Activated CD4-positive, alpha-beta T cell treated with anti-CD3 and anti-CD28 coated beads, Interleukin-2, Interleukin-6, amounts not matched to agents 100 ng/mL and 50 ng/mL, durations not matched to agents 16 hours and 8 hours (primary cell): ENCODE data around the gene DAP3.
"Not testable (repeated sequence)": the region's sequence is repeated elsewhere in the genome, so short reads cannot be mapped to it uniquely, and the experiment has no call there.

Experiments
- DNase-seq: peaks from one replicate; pipeline ENCODE4 v3.0.0-alpha.2; 2020

DAP3 gene

DNA sequence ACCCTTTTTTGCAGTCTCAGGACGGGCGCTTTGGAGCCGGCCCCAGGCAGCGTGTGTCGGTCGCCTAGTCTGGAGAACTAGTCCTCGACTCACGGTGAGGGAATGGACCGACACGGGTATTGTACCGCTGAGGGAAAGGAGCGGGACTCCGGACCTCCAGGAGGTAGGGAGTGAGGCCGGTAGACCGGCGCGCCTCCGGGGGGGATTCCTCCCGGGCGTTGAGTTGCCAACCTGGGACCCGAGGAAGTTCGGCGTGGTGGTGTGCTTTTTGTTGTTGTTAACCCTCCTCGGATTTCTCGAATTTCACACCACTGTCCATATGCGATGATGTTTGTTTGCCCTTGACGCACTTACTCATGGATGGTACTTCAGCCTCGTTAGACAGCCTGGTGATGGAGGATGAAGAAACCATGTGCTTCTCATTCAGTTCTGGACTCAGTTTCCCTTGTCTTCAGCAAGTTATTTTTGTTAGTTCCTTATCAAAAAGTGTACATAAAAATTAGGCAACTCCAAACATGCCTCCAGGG, at the start of gene DAP3:
DAP3 (plus strand) TSS at position 11 of the 527 bp plus-strand sequence. CDS start 20,689 bp downstream, outside the sequence.
- peak; percentile 88 for DNase-seq

DNA sequence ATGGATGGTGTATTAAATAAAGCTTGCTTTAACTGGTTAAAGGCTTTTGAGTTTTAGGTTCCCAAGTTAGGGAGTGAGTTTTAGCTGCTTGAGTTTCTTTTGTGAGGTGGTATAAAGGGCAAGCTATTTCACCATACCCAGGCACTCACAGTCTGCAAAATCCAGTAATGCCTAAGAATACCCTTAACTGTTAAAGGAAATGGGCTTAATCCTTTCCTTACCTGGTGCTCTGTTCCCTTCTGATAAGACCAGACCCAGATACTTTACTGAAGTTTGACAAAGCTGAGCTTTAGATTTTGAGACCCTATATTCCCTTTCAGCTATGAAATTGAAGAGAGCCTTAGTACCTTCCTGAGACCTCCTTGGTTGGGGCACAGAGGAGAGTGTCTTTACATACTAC, 48.5 kb upstream of the DAP3 start:
- no peak for DNase-seq

DNA sequence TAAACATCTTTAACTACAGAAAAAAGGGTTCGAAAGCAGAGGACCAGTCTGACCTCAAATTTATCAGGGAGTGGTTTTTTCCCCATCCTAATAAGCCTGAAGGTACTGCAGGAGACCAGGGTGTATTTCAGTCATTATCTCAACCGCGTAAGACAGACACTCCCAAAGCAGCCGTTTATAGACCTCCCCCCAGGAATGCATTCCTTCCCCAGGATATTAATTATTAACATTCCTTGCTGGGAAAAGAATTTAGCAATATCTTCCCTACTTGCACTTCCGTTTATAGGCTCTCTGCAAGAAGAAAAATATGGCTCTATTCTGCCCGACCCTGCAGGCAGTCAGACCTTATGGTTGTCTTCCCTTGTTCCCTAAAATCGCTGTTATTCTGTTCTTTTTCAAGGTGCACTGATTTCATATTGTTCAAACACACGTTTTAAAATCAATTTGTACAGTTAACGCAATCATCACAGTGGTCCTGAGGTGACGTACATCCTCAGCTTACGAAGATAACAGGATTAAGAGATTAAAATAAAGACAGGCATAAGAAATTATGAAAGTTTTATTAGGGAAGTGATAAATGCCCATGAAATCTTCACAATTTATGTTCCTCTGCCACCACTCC, 46.2 kb upstream of the DAP3 start:
- not testable (repeated sequence) for DNase-seq

DNA sequence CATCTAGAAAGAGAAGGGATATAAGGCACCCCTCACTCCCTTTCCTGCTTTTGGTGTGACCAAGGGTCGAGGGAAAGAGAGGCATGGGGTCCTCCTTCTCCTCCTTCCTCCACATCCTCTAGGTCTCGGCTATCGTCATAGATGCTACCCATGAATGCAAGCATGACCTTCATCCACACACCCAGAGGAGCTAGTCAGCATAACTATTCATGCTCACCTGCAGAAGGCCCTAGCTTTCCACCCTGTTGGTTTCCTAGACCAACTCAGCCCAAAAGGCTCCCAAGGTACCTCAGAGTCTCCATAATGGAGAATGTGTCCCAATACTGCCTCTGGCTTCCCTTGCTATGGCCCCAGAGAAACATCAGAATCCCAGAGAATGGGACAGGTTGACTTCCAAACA, 45.7 kb upstream of the DAP3 start:
- DNase-seq = no peak

DNA sequence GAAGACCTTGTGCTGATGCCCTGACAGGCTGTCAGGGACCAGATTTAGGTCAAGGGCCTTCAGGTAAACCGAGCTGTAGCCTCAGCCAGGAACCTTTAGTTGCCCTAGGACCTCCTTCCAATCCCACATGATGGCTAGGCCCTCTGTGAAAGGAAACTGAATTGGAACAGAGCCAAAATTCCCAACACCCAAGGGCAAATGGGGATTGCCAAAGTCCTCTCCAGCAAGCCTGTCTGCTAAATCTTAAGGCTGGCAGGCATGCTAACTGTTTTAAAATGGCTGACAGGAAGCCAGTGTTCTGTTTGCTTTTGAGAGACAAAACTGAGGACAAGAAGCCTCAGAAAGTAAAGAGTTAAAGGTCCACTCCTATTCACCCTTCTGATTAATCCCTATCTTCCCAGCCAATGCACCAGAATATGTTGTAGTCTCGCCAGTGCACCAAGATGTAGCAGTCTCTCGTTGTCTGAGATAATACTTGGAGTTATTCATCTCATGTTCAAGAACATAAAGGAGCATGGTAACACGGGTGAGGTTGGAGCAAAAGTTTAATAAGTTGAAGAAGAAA, 43.8 kb upstream of the DAP3 start:
- no peak for DNase-seq

DNA sequence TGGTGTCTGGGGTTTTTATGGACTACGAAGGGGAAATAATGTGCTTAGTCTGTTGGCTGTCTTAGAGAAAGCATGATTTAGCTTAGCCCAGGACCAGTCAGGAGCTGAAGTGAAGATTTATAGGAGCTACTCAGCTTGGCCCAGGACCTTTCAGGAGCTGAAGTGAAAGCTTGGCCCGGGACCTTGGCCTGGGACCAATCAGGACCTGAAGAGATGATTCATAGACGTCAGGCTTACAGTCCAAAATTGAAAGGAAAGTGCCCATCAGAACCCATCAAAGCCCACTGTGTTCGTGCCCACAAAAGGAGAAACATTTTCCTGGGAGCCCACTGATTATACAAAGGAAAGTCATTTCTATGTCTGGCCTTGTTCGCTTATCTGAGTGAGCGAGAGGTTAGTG, 43.2 kb upstream of the DAP3 start:
- DNase-seq = no peak

DNA sequence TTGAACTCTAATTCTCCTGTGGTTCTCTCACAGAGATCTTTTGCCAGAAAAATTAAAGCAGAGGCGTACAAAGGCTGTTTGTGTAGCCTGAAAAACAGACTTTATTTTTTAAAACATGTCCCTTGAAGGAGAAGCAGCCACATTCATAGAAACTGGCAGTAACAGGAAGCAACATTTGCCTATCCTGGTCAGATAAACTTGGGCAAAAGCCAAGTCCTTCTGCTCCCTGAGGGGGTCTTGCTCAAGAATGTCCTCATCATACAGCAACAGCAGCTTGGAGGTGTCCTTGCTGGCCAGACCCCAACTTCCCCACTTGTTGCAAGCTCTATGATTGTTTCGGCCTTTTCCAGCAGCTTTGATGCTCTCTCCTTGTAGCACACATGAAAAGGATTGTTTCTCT, 42.6 kb upstream of the DAP3 start:
- no peak for DNase-seq

DNA sequence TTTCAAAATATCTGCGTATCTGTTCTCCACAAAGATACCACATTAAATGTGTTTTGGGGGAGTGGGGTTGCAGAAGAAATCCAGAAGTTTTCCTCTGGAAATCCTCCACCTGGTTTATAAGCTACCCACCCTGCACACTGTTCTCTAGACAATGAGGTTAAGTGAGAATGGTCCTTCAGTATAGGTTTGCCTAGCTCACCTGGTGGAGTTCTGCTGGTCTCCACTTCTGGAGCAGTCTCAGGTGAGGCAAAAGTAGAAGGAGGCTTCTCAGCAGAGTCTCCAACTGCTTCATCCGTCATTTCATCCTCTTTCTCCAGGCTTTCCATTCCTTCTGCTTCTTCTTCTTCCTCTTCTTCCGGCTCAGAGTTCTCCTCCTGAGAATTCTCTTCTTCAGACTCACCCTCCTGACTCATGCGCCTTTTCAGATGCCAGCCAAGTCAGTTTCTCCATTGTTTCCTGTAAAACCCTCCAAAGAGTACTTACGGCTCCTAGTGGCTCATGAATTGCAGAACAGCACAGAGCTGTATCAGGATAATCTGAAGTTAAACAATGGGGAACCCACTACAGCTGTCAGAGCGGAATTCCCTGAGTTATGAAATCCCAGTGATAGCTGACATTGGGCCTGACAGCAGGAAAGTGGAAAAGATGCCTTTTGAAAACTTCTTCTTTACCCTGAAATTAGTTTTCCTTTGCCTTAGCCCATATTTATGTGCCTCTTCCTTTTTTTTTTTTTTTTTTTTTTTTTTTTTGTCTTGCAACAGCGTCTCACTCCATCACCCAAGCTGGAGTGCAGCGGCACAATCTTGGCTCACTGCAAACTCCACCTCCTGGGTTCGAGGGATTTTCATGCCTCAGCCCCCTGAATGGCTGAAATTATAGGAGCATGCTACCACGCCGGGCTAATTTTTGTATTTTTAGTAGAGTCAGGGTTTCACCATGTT, 40.4 kb upstream of the DAP3 start:
- DNase-seq = no peak

DNA sequence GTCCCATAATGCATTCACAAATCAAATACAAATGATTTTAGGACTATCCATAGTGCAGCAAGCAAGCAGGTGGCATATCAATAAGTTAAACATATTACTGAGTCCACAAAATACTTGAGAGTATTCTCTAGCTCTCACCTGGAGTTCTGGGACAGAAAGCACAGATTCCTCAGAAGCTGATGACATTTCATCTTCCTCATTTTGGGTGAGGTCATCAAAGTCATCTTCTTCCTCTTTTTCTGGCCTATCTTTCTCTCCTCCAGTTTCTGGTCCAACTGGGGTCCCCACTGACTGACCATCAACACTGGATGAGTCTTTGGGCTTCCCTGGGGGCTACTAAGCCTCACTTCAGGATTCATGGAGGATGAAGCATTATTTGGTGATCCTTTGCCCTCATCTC, 39.2 kb upstream of the DAP3 start:
- no peak for DNase-seq

DNA sequence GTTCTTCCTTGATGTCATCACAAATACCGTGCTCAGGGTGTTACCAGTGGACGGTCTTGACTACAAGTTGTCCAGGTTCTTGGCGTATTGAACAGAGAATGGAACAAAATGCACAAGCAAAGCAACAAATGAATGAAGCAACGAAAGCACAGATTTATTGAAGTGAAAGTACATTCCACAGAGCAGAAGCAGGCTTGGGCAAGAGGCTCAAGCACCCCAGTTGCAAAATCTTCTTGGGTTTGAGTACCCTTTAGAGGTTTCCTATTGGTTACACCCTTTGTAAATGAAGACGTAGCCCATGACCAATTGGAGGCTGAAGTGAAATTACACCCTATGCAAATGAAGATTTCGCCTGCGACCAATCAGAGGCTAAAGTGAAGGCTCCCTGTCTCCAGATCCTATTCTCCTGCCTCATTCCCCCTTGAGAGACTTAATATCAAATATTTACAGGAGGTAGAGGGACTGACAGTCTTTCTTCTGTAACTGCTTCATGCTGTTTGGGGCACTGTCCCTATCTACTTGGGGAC, 38.6 kb upstream of the DAP3 start:
- DNase-seq = no peak

DNA sequence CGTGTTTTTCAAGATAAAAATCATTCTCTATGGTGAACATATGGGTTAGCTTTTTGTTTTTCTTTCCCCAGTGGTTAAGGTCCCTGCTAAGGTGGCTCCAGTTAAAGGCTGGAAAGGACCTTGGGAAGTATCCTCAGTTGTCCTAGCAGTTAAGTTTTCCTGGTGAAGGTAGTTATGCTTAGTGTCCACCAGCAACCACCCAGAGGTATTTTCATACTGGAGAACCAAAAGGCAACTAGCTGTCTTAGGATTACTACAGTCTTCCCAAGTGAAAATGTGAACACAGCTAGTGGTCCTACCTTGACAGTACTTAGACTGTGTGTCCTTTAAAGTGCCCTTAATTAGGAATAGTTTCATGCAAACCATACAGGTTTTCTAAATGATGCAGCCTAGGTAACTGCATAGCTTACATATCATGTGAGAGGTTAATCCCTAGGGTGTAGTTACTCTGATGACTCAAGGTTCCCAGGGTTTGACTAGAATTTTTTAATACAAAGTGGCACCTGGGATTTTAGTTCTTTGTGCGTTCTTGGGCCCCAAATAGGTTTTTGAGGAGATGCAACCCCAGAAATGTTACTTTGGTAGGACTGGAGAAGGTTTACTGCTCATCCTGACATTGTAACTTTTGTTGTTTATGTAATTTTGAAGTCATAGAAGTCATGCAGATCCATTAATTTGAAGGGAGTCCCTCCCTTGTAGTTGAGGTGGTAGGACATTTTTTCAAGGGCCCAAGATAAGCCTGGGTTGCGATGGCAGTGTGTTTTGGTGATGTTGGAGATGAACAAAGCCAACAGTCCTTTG, 36.8 kb upstream of the DAP3 start:
- no peak for DNase-seq

DNA sequence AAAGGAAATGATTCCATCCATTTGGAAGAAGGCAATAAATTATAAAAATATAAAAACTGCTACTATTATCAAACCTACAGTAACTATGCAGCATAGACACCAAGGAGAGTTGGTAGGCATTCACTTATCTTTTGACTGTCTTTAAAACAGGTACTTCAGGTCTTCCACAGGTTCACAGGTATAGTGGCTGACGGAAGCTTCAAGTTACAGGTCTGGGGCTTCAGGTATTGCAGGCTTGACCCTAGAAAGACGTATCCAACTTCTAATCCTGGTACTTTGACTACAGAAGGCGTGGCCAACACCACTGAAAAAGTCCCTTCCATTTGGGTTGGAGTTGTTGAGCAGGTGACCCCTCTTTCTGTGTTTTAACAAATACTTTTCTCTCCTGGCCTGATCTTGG, 35.9 kb upstream of the DAP3 start:
- DNase-seq = no peak

DNA sequence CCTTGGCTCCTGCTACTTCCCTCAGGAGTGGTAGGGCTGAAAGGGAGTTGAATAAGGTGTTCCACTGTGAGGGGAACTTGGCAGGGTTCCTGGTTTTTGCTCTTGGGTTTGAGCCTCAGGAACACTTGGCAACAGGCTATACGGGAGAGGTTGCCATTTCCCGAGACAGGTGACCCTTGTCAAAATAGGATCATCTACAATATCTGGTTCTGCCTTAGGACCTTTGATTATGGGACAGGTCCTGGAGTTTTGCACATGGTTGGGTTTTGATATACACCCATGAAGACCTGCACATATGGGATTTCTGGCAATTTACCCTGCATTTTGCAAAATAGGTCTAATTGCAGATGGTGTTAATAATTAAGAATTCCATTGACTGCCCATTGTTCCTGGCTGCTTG, 31.4 kb upstream of the DAP3 start:
- DNase-seq = no peak

DNA sequence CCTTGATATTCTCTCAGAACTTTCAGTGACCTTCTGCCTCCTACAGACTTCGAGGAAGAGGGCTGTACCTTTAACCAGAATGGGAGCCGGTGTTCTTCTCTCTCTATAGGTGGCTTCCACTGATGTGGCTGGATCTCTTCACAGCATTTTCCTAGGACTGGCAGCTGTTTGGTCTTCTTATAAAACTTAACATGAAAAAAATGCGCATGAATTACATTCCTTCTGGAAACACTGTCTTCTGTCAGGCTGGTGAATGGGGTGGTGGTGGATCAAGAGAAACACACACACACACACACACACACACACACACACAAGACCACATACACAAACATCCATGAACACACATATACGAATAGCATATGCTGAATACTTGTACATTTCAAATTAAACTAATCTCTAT, 27.7 kb upstream of the DAP3 start:
- DNase-seq = not testable (repeated sequence)

DNA sequence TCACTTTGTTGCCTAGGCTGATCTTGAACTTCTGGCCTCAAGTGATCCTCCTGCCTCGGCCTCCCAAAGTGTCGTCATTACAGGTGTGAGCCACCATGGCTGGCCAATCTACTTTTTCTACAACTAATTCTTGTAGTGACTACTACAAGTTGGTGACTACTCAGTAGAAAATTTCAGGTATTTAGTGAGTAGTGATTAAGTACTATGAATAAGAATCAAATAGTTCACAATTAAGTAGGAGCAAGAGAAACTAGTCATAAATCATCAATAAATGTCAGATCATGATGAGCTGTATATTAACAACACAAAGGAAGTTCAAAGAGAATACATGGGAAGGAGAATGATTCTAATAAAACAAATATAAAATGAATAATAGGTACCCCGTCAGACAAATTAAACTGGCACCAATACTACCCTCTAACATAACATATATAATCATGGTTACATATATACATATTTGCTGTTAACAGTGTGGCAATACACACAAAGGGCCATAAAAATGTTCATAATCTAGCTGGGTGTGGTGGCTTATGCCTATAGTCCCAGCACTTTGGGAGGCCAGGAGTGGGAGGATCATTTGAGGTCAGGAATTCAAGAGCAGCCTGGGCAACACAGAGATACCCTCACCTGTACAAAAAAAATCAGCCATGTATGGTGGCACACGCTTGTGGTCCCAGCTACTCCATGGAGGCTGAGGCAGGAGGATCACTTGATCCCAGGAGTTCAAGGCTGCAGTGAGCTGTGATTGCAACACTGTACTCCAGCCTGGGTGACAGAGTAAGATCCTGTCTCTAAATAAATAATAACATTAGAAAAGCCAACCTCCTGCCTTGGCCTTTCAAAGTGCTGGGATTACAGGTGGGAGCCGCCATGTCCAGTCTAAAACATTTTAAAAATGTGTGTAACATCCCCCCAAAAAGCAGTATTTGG, 19.4 kb upstream of the DAP3 start:
- no peak for DNase-seq

DNA sequence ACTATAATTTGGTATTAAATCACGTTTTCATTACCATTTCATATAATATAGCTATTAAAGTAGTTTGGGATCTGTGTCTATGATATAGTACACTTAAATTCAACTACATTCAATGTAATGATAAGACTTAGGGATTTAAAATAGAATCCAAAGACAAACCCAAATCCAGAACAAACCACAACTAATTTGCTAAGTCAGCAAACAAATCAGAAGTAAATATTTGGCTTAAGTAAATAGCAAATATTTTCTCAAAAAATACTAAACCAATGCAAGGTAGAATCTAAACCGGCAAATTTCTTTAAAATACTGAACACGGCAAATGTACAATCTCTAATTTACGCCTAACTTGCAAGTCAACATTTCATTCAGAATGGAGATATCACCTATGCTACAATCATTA, 17.1 kb upstream of the DAP3 start:
- DNase-seq = no peak

DNA sequence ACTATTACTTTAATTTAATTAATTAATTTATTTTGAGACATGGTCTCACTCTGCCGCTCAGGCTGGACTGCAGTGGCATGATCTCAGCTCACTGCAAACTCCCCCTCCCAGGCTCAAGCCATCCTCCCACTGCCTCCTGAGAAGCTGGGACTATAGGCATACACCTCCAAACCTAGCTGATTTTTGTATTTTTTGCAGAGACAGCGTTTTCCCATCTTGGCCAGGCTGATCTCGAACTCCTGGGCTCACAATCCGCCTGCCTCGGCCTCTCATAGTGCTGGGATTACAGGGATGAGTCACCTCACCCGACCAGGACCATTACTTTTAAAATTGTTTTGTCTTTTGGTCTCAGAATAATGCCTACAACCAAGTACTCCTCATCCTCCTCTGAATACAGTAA, 15.9 kb upstream of the DAP3 start:
- no peak for DNase-seq

DNA sequence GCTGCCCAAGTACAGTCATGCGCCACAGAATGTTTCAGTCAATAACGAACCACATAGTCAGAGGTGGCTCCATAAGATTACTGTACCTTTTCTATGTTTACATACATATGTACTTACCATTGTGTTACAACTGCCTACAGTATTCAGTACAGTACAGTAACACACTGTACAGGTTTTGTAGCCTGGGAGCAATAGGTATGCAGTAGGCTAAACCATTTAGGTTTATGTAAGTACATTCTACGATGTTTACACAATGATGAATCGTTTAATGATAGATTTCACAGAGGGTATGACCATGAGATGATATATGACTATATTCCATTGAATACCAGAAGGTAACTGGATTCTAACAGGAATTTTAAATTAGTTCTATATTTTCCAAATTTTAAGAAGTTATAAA, 10.9 kb upstream of the DAP3 start:
- DNase-seq = no peak

DNA sequence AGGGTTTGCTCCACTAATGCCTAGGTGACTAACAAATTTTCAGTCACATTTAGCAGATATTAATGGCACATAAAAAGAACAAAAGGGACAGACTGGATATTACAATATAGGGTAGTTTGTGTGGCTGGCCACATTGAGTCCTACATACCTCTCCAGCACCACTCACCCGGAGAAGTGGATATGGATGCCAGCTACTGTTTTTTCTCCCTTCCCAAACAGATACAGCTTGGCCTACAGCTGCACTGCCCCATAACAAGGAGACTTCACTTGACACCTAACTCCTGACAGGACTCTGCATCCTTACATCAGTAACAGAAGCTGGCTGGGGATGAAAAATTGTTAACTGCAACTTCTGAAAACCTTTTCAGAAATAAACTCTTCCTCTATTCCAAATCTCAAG, 9.9 kb upstream of the DAP3 start:
- DNase-seq = not testable (repeated sequence)

DNA sequence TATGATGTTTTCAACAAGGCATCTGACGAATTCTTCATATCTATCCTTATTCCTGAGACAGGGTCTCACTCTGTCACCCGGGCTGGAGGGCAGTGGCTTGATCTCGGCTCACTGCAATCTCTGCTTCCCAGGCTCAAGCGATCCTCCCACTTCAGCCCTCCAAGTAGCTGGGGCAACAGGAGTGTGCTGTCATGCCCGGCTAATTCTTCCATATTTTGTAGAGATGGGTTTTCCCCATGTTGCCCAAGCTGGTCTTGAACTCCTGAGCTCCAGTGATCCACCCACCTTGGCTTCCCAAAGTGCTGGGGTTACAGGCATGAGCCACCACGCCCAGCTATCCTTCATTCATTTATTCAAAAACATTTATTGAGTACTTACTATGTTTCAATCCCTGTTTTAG, 8.4 kb upstream of the DAP3 start:
- DNase-seq = no peak

DNA sequence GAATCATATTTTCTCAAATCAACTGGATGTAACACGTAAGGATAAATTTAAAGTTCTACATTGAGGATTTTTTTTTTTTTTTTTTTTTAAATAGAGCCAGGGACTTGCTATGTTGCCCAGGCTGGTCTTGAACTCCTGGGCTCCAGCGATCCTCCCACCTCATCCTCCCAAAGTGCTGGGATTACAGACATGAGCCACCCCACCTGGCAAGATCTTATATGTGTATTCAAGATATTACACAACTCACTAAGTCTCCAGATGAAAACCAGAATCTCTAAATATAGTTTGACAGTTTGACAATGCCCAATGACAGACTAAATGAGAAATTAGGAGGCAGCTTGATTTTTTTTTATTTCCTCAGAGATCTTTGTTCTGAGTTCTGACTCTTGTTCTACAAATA, 7.1 kb upstream of the DAP3 start:
- DNase-seq = no peak
